Parathyroid adenoma (tissue), 2 donors: ENCODE data around the gene RRP1.

Experiments used
- H2AFZ ChIP-seq: fragments of 300-600 bp; sonication (generic); one replicate; pipeline ENCODE4 v1.7.0; 2017; ENCODE audit warnings: antibody characterized with exemption, mild to moderate bottlenecking
- H3K27ac ChIP-seq: fragments of 300-600 bp; sonication (generic); one replicate; pipeline ENCODE4 v1.7.0; 2017
- H3K27me3 ChIP-seq: fragments of 300-600 bp; sonication (generic); one replicate; pipeline ENCODE4 v1.7.0; 2017; ENCODE audit warnings: low read length; ENCODE audit not compliant: control insufficient read depth, insufficient read depth
- H3K36me3 ChIP-seq: fragments of 300-600 bp; sonication (generic); one replicate; pipeline ENCODE4 v1.7.0; 2017; ENCODE audit warnings: low read length; ENCODE audit not compliant: control insufficient read depth, insufficient read depth
- H3K4me1 ChIP-seq: fragments of 300-600 bp; sonication (generic); one replicate; pipeline ENCODE4 v1.7.0; 2017; ENCODE audit warnings: control low read depth
- H3K4me2 ChIP-seq: fragments of 300-600 bp; sonication (generic); one replicate; pipeline ENCODE4 v1.7.0; 2017; ENCODE audit warnings: low read length
- H3K4me3 ChIP-seq: fragments of 300-600 bp; sonication (generic); one replicate; pipeline ENCODE4 v1.7.0; 2017; ENCODE audit warnings: low read depth, low read length
- H3K79me2 ChIP-seq: fragments of 300-600 bp; sonication (generic); one replicate; pipeline ENCODE4 v1.7.0; 2017; ENCODE audit warnings: control low read depth
- H3K9ac ChIP-seq: fragments of 300-600 bp; sonication (generic); one replicate; pipeline ENCODE4 v1.7.0; 2017; ENCODE audit warnings: mild to moderate bottlenecking
- H3K9me3 ChIP-seq: fragments of 300-600 bp; sonication (generic); one replicate; pipeline ENCODE4 v1.7.0; 2017; ENCODE audit warnings: low read length; ENCODE audit not compliant: control insufficient read depth
- TF ChIP-seq, protein P1 (sequence below): fragments of 300-600 bp; sonication (generic); IDR thresholded peaks from one replicate; pipeline ENCODE4 v1.7.0; 2017; ENCODE audit warnings: antibody characterized with exemption, mild to moderate bottlenecking
- donor health status: primary hyperparathyroidism.

RRP1 gene

DNA sequence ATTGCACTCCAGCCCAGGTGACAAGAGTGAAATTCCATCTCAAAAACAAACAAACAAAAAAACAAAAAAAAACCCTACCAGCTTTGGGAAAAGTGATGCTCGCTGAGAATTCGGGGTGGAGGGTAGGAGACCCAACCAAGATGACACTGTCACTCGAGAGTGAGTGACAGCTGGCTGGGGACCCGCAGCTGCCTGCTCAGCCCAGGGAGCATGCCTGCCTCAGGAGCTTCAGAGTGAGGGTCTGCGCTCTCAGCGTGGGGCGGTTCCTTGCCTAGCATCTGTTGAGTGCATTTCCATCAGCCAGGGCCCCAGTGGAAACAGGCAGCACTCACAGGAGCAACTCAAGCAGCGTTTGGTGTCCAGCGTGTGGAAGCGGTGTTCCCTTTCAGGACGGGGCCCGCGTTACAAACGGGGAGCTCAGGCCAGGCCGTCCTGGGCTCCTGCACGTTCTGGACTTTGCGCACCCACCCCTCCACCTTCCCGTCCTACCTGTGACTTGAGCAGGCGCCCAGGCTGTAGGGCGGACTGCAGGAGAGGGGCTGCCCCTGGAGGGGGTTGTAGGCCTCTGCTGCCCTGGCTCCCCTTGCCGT lies 19.2 kb upstream of the RRP1 start:
- TF ChIP-seq, protein P1, sequence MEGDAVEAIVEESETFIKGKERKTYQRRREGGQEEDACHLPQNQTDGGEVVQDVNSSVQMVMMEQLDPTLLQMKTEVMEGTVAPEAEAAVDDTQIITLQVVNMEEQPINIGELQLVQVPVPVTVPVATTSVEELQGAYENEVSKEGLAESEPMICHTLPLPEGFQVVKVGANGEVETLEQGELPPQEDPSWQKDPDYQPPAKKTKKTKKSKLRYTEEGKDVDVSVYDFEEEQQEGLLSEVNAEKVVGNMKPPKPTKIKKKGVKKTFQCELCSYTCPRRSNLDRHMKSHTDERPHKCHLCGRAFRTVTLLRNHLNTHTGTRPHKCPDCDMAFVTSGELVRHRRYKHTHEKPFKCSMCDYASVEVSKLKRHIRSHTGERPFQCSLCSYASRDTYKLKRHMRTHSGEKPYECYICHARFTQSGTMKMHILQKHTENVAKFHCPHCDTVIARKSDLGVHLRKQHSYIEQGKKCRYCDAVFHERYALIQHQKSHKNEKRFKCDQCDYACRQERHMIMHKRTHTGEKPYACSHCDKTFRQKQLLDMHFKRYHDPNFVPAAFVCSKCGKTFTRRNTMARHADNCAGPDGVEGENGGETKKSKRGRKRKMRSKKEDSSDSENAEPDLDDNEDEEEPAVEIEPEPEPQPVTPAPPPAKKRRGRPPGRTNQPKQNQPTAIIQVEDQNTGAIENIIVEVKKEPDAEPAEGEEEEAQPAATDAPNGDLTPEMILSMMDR: no peak
- no peak overlapping the region for H3K4me3 ChIP-seq
- H3K9me3 ChIP-seq: no peaks in the 10 kb centered on the region
- no peak overlapping the region for H3K9ac ChIP-seq
- no peak overlapping the region for H3K27ac ChIP-seq
- H3K27me3 ChIP-seq: no peaks in the 10 kb centered on the region
- H3K79me2 ChIP-seq: no peaks in the 10 kb centered on the region
- no peak overlapping the region for H3K4me2 ChIP-seq
- H2AFZ ChIP-seq: no peak overlapping the region
- H3K4me1 ChIP-seq: no peaks in the 10 kb centered on the region
- H3K36me3 ChIP-seq: no peaks in the 10 kb centered on the region

DNA sequence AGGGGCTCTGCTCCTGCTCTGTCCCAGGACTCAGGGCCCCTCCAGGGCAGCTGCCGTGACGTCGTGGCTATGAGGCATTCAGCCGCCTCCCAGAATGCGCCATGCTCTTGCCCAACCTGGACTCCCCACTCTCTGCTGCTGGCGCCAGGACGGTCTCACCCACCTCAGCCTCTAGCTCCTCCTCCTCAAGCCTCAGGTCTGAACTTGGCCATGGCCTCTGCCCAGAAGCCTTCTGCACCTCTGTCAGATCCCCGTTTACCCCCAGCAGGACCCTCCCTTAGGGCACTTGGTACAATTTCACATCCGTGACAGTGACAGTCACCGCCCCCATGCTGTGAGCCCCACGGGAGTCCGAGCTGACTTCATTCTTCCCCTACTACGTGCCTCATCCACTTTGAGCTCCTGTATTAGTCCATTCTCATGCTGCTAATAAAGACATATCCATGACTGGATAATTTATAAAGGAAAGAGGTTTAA lies 18.1 kb upstream of the RRP1 start:
- H3K4me1 ChIP-seq: no peaks in the 10 kb centered on the region
- no peaks in the 10 kb centered on the region for H3K36me3 ChIP-seq
- H3K9ac ChIP-seq: no peak overlapping the region
- TF ChIP-seq, protein P1: no peak
- H3K4me3 ChIP-seq: no peak overlapping the region
- H3K27me3 ChIP-seq: no peaks in the 10 kb centered on the region
- H2AFZ ChIP-seq: no peak overlapping the region
- no peaks in the 10 kb centered on the region for H3K9me3 ChIP-seq
- H3K27ac ChIP-seq: no peak overlapping the region
- H3K79me2 ChIP-seq: no peaks in the 10 kb centered on the region
- H3K4me2 ChIP-seq: no peak overlapping the region

DNA sequence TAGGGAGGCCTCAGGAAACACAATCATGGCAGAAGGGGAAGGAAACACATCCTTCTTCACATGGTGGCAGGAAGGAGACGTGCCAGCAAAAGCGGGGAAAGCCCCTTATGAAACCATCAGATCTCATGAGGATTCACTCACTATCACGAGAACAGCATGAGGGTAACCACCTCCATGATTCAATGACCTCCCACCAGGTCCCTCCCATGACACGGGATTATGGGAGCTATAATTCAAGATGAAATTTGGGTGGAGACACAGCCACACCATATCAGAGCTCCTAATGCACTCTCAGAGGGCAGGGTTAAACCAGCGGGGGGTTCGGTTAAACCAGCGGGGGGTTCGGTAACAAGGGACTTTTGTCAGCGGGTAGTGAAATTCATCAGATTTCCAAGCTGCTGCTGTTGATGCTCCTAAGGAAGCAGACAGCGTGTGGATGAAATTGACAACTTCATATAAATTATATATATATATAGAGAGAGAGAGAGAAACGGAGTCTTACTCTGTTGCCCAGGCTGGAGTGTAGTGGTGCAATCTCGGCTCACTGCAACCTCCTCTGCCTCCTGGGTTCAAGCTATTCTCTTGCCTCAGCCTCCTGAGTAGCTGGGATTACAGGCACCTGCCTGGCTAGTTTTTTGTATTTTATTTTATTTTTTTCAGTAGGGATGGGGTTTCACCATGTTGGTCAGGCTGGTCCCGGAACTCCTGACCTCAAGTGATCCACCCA lies 17.5 kb upstream of the RRP1 start:
- Histone ChIP-seq H3K4me1 (no peaks in the 10 kb centered on the region), H3K27ac (no peak overlapping the region), H3K9ac (no peak overlapping the region), H3K9me3 (no peaks in the 10 kb centered on the region), H3K79me2 (no peaks in the 10 kb centered on the region), H3K27me3 (no peaks in the 10 kb centered on the region), H3K4me3 (no peak overlapping the region), H3K4me2 (no peak overlapping the region), H3K36me3 (no peaks in the 10 kb centered on the region), H2AFZ (no peak overlapping the region)
- TF ChIP-seq, protein P1: no peak

DNA sequence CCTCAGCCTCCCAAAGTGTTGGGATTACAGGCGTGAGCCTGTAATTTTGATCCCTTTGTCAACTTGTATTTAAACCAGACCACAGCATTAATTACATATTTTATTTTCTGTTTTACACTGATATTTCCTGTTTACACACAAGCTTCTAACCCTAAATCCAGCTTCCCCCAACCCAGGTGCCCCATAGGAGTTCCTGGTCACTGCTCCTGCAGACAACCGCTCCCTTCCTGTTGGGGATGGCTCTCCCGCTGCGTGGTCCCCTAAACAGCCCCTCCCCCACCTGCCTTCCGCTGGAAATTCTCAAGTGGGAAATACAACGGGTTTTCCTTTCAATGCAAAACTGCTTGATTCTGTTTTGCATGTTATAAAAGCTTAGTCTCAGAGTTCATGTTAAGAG lies 17.0 kb upstream of the RRP1 start:
- Histone ChIP-seq H3K36me3 (no peaks in the 10 kb centered on the region), H3K9me3 (no peaks in the 10 kb centered on the region), H3K27ac (no peak overlapping the region), H3K79me2 (no peaks in the 10 kb centered on the region), H3K4me1 (no peaks in the 10 kb centered on the region), H3K4me3 (no peak overlapping the region), H2AFZ (no peak overlapping the region), H3K9ac (no peak overlapping the region), H3K4me2 (no peak overlapping the region), H3K27me3 (no peaks in the 10 kb centered on the region)
- TF ChIP-seq, protein P1: no peak

DNA sequence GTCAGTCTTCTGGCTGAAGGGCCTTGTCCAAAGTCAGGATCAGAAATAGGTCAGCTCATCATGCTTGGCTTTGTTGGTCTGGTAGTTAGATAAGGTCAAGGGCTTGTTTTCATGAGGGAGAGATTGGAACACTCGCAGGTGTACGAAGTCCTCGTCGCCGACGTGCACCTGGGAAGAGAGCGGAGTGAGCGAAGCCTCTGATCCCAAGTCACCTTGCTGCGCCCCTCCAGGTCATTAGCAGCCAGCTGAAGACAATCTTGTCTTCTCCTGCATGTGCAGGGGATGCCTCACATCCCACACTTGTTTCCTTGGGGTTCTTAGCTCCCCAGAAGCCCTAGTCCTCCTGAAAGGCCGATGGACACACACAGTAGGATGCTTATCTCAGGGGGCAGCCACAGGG lies 15.2 kb upstream of the RRP1 start:
- H3K4me3 ChIP-seq: no peak overlapping the region
- no peaks in the 10 kb centered on the region for H3K36me3 ChIP-seq
- H3K27me3 ChIP-seq: no peaks in the 10 kb centered on the region
- no peaks in the 10 kb centered on the region for H3K79me2 ChIP-seq
- no peak overlapping the region for H3K9ac ChIP-seq
- no peak overlapping the region for H3K27ac ChIP-seq
- H2AFZ ChIP-seq: no peak overlapping the region
- no peaks in the 10 kb centered on the region for H3K9me3 ChIP-seq
- TF ChIP-seq, protein P1: no peak
- H3K4me2 ChIP-seq: no peak overlapping the region
- H3K4me1 ChIP-seq: no peaks in the 10 kb centered on the region
